OCI-LY1 (cell line): ENCODE results near the gene OR8K5.

Experiments
- EZH2 ChIP-seq: fragments of 200-600 bp; sonication (generic), shearing (Covaris generic); IDR thresholded peaks from 2 replicates; pipeline ENCODE4 v1.8.0; 2017; ENCODE audit warnings: borderline replicate concordance, mixed run types, mild to moderate bottlenecking, antibody characterized with exemption, low read length, moderate library complexity, mixed read lengths
- TF ChIP-seq, protein P1 (sequence below): fragments of 200-600 bp; sonication (generic), shearing (Covaris generic); IDR thresholded peaks from 2 replicates; pipeline ENCODE4 v1.5.1; 2017; ENCODE audit warnings: mild to moderate bottlenecking, antibody characterized with exemption, low read length, moderate library complexity, mixed read lengths

DNA sequence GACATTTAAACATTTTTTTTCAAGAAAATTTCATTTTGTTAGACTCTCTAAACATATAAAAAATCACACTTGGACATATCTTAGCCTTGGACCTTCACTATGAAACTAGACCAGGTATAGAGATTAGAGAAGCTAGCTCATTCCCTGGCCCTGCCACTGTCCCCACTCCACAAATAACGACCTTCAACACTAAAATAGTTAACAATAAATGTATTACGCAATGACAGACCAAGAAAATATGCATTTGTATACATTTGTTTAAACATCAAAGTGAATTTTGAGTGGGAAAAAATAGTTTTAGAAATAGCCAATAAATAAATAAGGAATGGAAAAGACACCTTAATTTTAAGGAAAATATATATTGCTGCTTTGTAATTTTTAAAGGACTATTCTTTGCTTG lies 37.2 kb upstream of the OR8K5 start:
- TF ChIP-seq, protein P1, sequence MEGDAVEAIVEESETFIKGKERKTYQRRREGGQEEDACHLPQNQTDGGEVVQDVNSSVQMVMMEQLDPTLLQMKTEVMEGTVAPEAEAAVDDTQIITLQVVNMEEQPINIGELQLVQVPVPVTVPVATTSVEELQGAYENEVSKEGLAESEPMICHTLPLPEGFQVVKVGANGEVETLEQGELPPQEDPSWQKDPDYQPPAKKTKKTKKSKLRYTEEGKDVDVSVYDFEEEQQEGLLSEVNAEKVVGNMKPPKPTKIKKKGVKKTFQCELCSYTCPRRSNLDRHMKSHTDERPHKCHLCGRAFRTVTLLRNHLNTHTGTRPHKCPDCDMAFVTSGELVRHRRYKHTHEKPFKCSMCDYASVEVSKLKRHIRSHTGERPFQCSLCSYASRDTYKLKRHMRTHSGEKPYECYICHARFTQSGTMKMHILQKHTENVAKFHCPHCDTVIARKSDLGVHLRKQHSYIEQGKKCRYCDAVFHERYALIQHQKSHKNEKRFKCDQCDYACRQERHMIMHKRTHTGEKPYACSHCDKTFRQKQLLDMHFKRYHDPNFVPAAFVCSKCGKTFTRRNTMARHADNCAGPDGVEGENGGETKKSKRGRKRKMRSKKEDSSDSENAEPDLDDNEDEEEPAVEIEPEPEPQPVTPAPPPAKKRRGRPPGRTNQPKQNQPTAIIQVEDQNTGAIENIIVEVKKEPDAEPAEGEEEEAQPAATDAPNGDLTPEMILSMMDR: no peak
- no peak for TF ChIP-seq EZH2
